K562 (cell line): ENCODE data around the gene SLC12A9. TPM values are rescaled to one million over a fixed set of nuclear protein-coding genes. Genes with fewer than 3 reads are reported as not detected.

Source experiments
- C11orf30 ChIP-seq: fragments of 450-650 bp; IDR thresholded peaks from 2 replicates; pipeline ENCODE4 v1.6.1; 2016; ENCODE audit warnings: low read depth, mild to moderate bottlenecking
- CBX1 ChIP-seq: sonication (generic); IDR thresholded peaks from 2 replicates; pipeline ENCODE4 v1.6.1; 2016; ENCODE audit warnings: antibody characterized with exemption, low read depth, mild to moderate bottlenecking
- ERF ChIP-seq: fragments of 450-650 bp; formaldehyde crosslinking; IDR thresholded peaks from 2 replicates; pipeline ENCODE4 v1.4.0; 2020; ENCODE audit warnings: mild to moderate bottlenecking, mixed read lengths
- GATAD2A ChIP-seq: fragments of 450-650 bp; IDR thresholded peaks from 2 replicates; pipeline ENCODE4 v1.6.1; 2017
- MCM2 ChIP-seq: fragments of 450-650 bp; IDR thresholded peaks from 2 replicates; pipeline ENCODE4 v1.6.1; 2017; ENCODE audit warnings: low read depth, mild to moderate bottlenecking
- RBM25 ChIP-seq: fragments of 200-400 bp; formaldehyde crosslinking; IDR thresholded peaks from 2 replicates; pipeline ENCODE4 v1.6.1; 2018; ENCODE audit warnings: low read length, low read depth, moderate library complexity; ENCODE audit not compliant: severe bottlenecking
- STAT5B ChIP-seq: fragments of 250-450 bp; sonication (Bioruptor Pico); IDR thresholded peaks from 2 replicates; pipeline ENCODE4 v1.8.0; 2021; ENCODE audit warnings: mild to moderate bottlenecking, inconsistent platforms
- ZNF175 ChIP-seq: fragments of 200-800 bp; sonication (Bioruptor generic); IDR thresholded peaks from 2 replicates; pipeline ENCODE4 v1.6.1; 2016; ENCODE audit warnings: low read depth, mild to moderate bottlenecking, missing genetic modification characterization, missing compliant biosample characterization
- ZNF232 ChIP-seq: sonication (generic); formaldehyde crosslinking; IDR thresholded peaks from 2 replicates; pipeline ENCODE4 v1.8.0; 2022; ENCODE audit warnings: mild to moderate bottlenecking, missing genetic modification reagents
- ZNF589 ChIP-seq: fragments of 200-800 bp; sonication (Bioruptor generic); IDR thresholded peaks from 2 replicates; pipeline ENCODE4 v1.6.1; 2016; ENCODE audit warnings: low read depth, missing genetic modification characterization, missing compliant biosample characterization
- ZNF717 ChIP-seq: fragments of 250-450 bp; sonication (Bioruptor Pico); IDR thresholded peaks from 2 replicates; pipeline ENCODE4 v1.5.0; 2021
- polyA plus RNA-seq, 8 experiments: library from polyadenylated mRNA; depleted of rRNA in 4 of 8; stranded (reverse) in 5 of 8; unstranded in 3 of 8; fragments of >200 nt; fragmentation: Nextera tagmentation in 2 of 8; fragmentation: Illumina TruSeq in 1 of 8; extraction: Ambion mirVana in 2 of 8; extraction: Trizol in 1 of 8; gene quantifications; 2 replicates each; pipeline versions ENCODE4 v1.2.1 to v1.2.3, GENCODE V29; 2011 to 2014; ENCODE audit warnings: inconsistent platforms in 1 of 8, missing spikeins in 1 of 8
- total RNA-seq, 7 experiments: library from RNA; depleted of rRNA in 6 of 7; stranded (reverse); fragments of >200 nt in 6 of 7; fragmentation: Illumina TruSeq in 2 of 7; extraction: Trizol in 2 of 7; gene quantifications; 2 replicates each; pipeline versions ENCODE4 v1.2.1 to v1.2.3, GENCODE V29; 2011 to 2021; ENCODE audit warnings: low replicate concordance in 1 of 7
- TF ChIP-seq, protein P1 (sequence below): fragments of 450-650 bp; IDR thresholded peaks from 2 replicates; pipeline ENCODE4 v1.6.1; 2017; ENCODE audit warnings: mild to moderate bottlenecking, moderate library complexity

Gene SLC12A9
- total and polyA plus RNA-seq, 9 of the 15 experiments (the other 6 are each of a cell fraction or from before 2014, with no cell fraction given): 0.06 to 20.2 (median 10.7) TPM

DNA sequence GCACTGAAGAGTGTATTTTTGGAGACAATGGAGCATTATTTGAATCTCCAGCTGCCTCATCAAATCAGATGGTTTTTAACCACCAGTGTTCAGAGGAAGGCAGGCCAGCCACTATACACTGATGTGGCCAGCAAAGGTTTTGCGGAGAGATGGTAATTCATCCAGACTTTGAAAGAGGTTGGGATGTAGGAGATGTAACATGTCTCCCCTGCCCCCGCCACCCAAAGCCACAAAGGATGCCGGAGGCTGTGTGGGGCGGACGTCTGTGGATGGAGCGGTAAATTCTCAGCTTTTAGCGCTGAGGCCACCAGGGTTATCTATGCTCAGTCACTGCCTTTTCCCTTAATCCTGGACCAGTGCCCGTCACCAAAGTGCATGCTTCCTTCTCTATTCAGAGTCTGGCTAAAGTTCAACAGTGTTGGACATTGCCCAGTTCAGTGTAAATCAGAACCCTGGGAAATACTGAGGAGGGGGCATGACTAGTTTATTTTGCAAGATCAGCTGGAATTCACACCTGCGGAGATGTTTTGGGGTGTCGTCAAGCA lies 11.0 kb downstream of the SLC12A9 start (continued):
- TF ChIP-seq STAT5B (CRISPR knock-in tag) (no peak), ZNF589 (CRISPR knock-in tag) (no peak), GATAD2A (no peak), C11orf30 (peak; percentile 64), MCM2 (no peak), CBX1 (no peak), ZNF232 (CRISPR knock-in tag) (no peak), RBM25 (no peak), ZNF175 (CRISPR knock-in tag) (no peak), ERF (no peak), ZNF717 (no peak)
- TF ChIP-seq, protein P1, sequence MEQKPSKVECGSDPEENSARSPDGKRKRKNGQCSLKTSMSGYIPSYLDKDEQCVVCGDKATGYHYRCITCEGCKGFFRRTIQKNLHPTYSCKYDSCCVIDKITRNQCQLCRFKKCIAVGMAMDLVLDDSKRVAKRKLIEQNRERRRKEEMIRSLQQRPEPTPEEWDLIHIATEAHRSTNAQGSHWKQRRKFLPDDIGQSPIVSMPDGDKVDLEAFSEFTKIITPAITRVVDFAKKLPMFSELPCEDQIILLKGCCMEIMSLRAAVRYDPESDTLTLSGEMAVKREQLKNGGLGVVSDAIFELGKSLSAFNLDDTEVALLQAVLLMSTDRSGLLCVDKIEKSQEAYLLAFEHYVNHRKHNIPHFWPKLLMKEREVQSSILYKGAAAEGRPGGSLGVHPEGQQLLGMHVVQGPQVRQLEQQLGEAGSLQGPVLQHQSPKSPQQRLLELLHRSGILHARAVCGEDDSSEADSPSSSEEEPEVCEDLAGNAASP: no peak
